Hepatocyte (in vitro differentiated cells): ENCODE data around the gene PRDM16. TPM values are rescaled to one million over a fixed set of nuclear protein-coding genes. Genes with fewer than 3 reads are reported as not detected.

ENCODE experiments used
- DNase-seq: peaks from one replicate; pipeline ENCODE4 v3.0.0-alpha.2; 2016; ENCODE audit warnings: low spot score
- H2AFZ ChIP-seq: fragments of 200-600 bp; sonication (generic); 2 replicates; pipeline ENCODE4 v1.6.0; 2016; ENCODE audit warnings: antibody characterized with exemption, mild to moderate bottlenecking
- H3K27ac ChIP-seq: fragments of 200-600 bp; sonication (generic); 2 replicates; pipeline ENCODE4 v1.5.1; 2016; ENCODE audit warnings: mild to moderate bottlenecking
- H3K27me3 ChIP-seq: fragments of 200-600 bp; sonication (generic); 2 replicates; pipeline ENCODE4 v1.6.1; 2016
- H3K36me3 ChIP-seq: fragments of 200-600 bp; sonication (generic); replicated peaks from 2 replicates; pipeline ENCODE4 v1.5.1; 2016; ENCODE audit warnings: low read depth; ENCODE audit not compliant: insufficient read depth
- H3K4me1 ChIP-seq: fragments of 200-600 bp; sonication (generic); 2 replicates; pipeline ENCODE4 v1.5.1; 2016; ENCODE audit warnings: mild to moderate bottlenecking, moderate library complexity; ENCODE audit not compliant: insufficient read depth
- H3K4me2 ChIP-seq: fragments of 200-600 bp; sonication (generic); 2 replicates; pipeline ENCODE4 v1.6.0; 2016
- H3K4me3 ChIP-seq: fragments of 200-600 bp; sonication (generic); 2 replicates; pipeline ENCODE4 v1.5.1; 2016; ENCODE audit warnings: mild to moderate bottlenecking
- H3K79me2 ChIP-seq: fragments of 200-600 bp; sonication (generic); 2 replicates; pipeline ENCODE4 v1.6.0; 2017; ENCODE audit warnings: mild to moderate bottlenecking
- H3K9me2 ChIP-seq: fragments of 200-600 bp; sonication (generic); replicated peaks from 2 replicates; pipeline ENCODE4 v1.6.0; 2017; ENCODE audit warnings: mild to moderate bottlenecking; ENCODE audit not compliant: insufficient read depth
- H3K9me3 ChIP-seq: fragments of 200-600 bp; sonication (generic); 2 replicates; pipeline ENCODE4 v1.5.1; 2016; ENCODE audit warnings: low read depth, mild to moderate bottlenecking
- H4K20me1 ChIP-seq: fragments of 200-600 bp; sonication (generic); 2 replicates; pipeline ENCODE4 v1.6.0; 2016; ENCODE audit warnings: mild to moderate bottlenecking; ENCODE audit not compliant: insufficient read depth, poor library complexity, severe bottlenecking
- EZH2 ChIP-seq: fragments of 200-600 bp; sonication (generic); IDR thresholded peaks from 2 replicates; pipeline ENCODE4 v1.6.1; 2016; ENCODE audit warnings: antibody characterized with exemption, mild to moderate bottlenecking, borderline replicate concordance
- EZH2phosphoT487 ChIP-seq: fragments of 200-600 bp; sonication (generic); IDR thresholded peaks from one replicate; pipeline ENCODE4 v1.6.1; 2018; ENCODE audit warnings: antibody characterized with exemption, mild to moderate bottlenecking, low read depth, moderate library complexity; ENCODE audit not compliant: unreplicated experiment, severe bottlenecking
- WGBS: methylation state at CpG from one replicate; pipeline ENCODE4 v1.1.6; 2016; ENCODE audit warnings: low lambda C conversion rate; ENCODE audit errors: missing lambda C conversion rate; 5-methylcytosine and 5-hydroxymethylcytosine counted together
- polyA plus RNA-seq: library from polyadenylated mRNA; unstranded; fragments of >200 nt; fragmentation: Nextera tagmentation; extraction: Ambion mirVana; gene quantifications from 2 replicates; pipeline ENCODE4 v1.2.1, GENCODE V29; 2016
- total RNA-seq: library from RNA; depleted of rRNA; stranded (reverse); fragments of >200 nt; gene quantifications from 2 replicates; pipeline ENCODE4 v1.2.3, GENCODE V29; 2014
- TF ChIP-seq, protein P1 (sequence below): fragments of 200-600 bp; sonication (generic); IDR thresholded peaks from 2 replicates; pipeline ENCODE4 v1.5.1; 2016; ENCODE audit warnings: antibody characterized with exemption, mild to moderate bottlenecking; ENCODE audit not compliant: poor library complexity

The PRDM16 gene
- total and polyA plus RNA-seq, 2 experiments from 2014 or later: 8.1 to 9.9 TPM

DNA sequence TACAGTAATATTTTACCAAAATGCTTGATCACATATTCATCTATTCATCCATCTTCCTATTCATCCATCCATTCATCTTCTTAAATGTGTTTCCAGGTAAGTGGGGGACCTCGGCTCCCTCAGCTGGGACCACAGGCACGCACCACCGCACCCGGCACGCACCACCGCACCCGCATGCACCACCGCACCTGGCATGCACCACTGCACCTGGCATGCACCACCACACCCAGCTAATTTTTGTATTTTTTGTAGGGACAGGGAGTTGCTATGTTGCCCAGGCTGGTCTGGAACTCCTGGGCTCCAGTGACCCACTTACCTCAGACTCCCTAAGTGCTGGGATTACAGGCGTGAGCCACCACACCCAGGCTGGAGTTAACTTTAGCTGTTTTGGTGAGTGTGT, 26.5 kb upstream of the PRDM16 start:
- no peaks in the 10 kb centered on the region for H3K79me2 ChIP-seq
- H3K4me1 ChIP-seq: no peaks in the 10 kb centered on the region
- WGBS: 89% methylated on average over 9 of the region's 9 CpGs
- peaks cover 11% of the 10 kb centered on the region for H3K27me3 ChIP-seq
- H3K27ac ChIP-seq: no peak overlapping the region
- no peaks in the 10 kb centered on the region for H3K36me3 ChIP-seq
- no peak for DNase-seq
- H3K9me2 ChIP-seq: no peaks in the 10 kb centered on the region
- no peaks in the 10 kb centered on the region for H3K9me3 ChIP-seq
- no peak for TF ChIP-seq EZH2phosphoT487
- TF ChIP-seq, protein P1, sequence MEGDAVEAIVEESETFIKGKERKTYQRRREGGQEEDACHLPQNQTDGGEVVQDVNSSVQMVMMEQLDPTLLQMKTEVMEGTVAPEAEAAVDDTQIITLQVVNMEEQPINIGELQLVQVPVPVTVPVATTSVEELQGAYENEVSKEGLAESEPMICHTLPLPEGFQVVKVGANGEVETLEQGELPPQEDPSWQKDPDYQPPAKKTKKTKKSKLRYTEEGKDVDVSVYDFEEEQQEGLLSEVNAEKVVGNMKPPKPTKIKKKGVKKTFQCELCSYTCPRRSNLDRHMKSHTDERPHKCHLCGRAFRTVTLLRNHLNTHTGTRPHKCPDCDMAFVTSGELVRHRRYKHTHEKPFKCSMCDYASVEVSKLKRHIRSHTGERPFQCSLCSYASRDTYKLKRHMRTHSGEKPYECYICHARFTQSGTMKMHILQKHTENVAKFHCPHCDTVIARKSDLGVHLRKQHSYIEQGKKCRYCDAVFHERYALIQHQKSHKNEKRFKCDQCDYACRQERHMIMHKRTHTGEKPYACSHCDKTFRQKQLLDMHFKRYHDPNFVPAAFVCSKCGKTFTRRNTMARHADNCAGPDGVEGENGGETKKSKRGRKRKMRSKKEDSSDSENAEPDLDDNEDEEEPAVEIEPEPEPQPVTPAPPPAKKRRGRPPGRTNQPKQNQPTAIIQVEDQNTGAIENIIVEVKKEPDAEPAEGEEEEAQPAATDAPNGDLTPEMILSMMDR: no peak
- TF ChIP-seq EZH2: no peak
- H4K20me1 ChIP-seq: no peaks in the 10 kb centered on the region
- no peak overlapping the region for H2AFZ ChIP-seq
- no peak overlapping the region for H3K4me2 ChIP-seq
- no peak overlapping the region for H3K4me3 ChIP-seq

DNA sequence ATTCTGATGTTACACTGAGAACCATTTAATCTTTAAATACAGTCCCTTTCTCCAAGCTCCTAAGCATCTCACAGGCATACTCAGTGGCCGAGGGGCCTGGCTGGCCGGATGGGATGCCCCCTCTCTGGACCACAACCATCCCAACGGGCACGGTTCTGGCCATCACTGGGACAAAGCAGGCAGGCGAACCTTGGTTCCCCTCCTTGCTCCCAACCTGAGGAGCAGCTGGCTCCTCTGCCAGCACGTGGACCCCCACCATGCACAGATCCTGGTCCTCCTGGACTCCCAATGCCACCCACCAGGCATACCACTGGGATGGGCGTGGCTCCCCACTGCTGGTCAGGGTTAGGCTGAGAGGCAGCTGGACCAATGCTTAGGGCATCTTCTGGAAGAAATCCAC, 19.8 kb upstream of the PRDM16 start:
- no peak for DNase-seq
- no peaks in the 10 kb centered on the region for H3K9me2 ChIP-seq
- 65% methylated on average over 7 of the region's 7 CpGs for WGBS
- H3K27ac ChIP-seq: no peak overlapping the region
- no peak overlapping the region for H2AFZ ChIP-seq
- H4K20me1 ChIP-seq: no peaks in the 10 kb centered on the region
- H3K79me2 ChIP-seq: no peaks in the 10 kb centered on the region
- H3K4me3 ChIP-seq: no peak overlapping the region
- no peaks in the 10 kb centered on the region for H3K36me3 ChIP-seq
- TF ChIP-seq EZH2phosphoT487: no peak
- TF ChIP-seq, protein P1: no peak
- no peaks in the 10 kb centered on the region for H3K27me3 ChIP-seq
- no peak overlapping the region for H3K4me2 ChIP-seq
- no peaks in the 10 kb centered on the region for H3K4me1 ChIP-seq
- no peaks in the 10 kb centered on the region for H3K9me3 ChIP-seq

DNA sequence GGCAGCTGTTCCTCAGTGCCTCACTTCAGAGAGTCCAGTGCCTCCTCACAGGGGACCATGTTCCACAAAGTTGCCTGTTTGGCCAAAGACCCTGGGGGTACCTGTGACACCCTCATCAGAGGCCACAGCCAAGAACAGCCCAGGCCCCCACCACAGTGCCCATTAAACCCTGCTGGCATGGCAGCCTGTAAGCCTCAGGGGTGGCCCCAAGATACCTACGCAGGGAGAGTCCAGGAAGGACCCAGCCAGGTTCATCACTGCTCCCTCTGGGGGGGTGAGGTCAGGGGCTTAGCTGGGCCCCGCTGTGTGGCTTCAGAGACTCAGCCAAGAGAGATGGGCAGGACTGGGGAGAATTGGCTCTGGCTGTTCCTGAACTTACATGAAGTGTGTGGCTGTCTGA, 19.1 kb upstream of the PRDM16 start:
- H3K4me3 ChIP-seq: no peak overlapping the region
- no peaks in the 10 kb centered on the region for H3K9me3 ChIP-seq
- no peak for DNase-seq
- no peak overlapping the region for H3K27ac ChIP-seq
- no peaks in the 10 kb centered on the region for H3K4me1 ChIP-seq
- H3K4me2 ChIP-seq: no peak overlapping the region
- no peaks in the 10 kb centered on the region for H3K79me2 ChIP-seq
- H3K9me2 ChIP-seq: no peaks in the 10 kb centered on the region
- 66% methylated on average over 2 of the region's 2 CpGs for WGBS
- no peaks in the 10 kb centered on the region for H3K36me3 ChIP-seq
- no peak for TF ChIP-seq EZH2
- TF ChIP-seq, protein P1: no peak
- TF ChIP-seq EZH2phosphoT487: no peak
- no peaks in the 10 kb centered on the region for H3K27me3 ChIP-seq
- no peak overlapping the region for H2AFZ ChIP-seq
- H4K20me1 ChIP-seq: no peaks in the 10 kb centered on the region

DNA sequence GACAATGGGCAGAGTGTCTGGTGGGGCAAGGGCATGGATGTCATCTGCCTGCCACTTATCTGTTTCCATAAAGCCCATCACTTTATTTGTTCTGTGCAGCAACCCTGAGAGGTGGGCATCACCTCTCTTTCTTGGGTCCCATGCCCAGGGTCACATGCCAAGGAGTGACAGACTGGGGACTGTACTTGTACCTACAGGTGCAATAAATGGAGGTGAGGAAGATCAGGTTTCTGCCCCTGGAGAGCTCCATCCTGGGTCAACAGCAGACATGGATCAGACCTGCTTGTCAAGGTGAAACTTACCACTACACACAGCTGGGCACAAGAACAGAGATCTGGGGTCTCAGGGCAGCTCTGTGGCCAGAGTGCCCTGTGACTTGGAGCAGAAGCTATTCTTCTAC, 18.4 kb upstream of the PRDM16 start:
- Histone ChIP-seq H2AFZ (no peak overlapping the region), H3K4me2 (no peak overlapping the region), H3K79me2 (no peaks in the 10 kb centered on the region), H3K27ac (no peak overlapping the region), H3K27me3 (no peaks in the 10 kb centered on the region), H3K4me1 (no peaks in the 10 kb centered on the region), H3K36me3 (no peaks in the 10 kb centered on the region), H3K9me3 (no peaks in the 10 kb centered on the region), H3K4me3 (no peak overlapping the region), H4K20me1 (no peaks in the 10 kb centered on the region), H3K9me2 (no peaks in the 10 kb centered on the region)
- no peak for TF ChIP-seq EZH2phosphoT487
- no peak for TF ChIP-seq EZH2
- TF ChIP-seq, protein P1: no peak
- DNase-seq: no peak
